ENCODE data around the gene ADGRV1.

The ADGRV1 gene, protein sequence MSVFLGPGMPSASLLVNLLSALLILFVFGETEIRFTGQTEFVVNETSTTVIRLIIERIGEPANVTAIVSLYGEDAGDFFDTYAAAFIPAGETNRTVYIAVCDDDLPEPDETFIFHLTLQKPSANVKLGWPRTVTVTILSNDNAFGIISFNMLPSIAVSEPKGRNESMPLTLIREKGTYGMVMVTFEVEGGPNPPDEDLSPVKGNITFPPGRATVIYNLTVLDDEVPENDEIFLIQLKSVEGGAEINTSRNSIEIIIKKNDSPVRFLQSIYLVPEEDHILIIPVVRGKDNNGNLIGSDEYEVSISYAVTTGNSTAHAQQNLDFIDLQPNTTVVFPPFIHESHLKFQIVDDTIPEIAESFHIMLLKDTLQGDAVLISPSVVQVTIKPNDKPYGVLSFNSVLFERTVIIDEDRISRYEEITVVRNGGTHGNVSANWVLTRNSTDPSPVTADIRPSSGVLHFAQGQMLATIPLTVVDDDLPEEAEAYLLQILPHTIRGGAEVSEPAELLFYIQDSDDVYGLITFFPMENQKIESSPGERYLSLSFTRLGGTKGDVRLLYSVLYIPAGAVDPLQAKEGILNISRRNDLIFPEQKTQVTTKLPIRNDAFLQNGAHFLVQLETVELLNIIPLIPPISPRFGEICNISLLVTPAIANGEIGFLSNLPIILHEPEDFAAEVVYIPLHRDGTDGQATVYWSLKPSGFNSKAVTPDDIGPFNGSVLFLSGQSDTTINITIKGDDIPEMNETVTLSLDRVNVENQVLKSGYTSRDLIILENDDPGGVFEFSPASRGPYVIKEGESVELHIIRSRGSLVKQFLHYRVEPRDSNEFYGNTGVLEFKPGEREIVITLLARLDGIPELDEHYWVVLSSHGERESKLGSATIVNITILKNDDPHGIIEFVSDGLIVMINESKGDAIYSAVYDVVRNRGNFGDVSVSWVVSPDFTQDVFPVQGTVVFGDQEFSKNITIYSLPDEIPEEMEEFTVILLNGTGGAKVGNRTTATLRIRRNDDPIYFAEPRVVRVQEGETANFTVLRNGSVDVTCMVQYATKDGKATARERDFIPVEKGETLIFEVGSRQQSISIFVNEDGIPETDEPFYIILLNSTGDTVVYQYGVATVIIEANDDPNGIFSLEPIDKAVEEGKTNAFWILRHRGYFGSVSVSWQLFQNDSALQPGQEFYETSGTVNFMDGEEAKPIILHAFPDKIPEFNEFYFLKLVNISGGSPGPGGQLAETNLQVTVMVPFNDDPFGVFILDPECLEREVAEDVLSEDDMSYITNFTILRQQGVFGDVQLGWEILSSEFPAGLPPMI (N-terminal part only)
- total RNA-seq: 0.94 reads per million

GRCh38 chr5:90558344-90559192 lies at the start of gene ADGRV1:
TSS of gene ADGRV1 (plus strand) at chr5:90558797. CDS start at chr5:90558896, 99 bp downstream.
- DNase-seq: no peak

GRCh38 chr5:90510438-90510837 lies 48.2 kb upstream of the ADGRV1 start:
- no peak for DNase-seq

GRCh38 chr5:90514520-90514919 lies 44.1 kb upstream of the ADGRV1 start:
- DNase-seq: no peak

- no peak for DNase-seq
Observed at GRCh38 chr5:90518661-90519060, 39.9 kb upstream of the ADGRV1 start.

DNA sequence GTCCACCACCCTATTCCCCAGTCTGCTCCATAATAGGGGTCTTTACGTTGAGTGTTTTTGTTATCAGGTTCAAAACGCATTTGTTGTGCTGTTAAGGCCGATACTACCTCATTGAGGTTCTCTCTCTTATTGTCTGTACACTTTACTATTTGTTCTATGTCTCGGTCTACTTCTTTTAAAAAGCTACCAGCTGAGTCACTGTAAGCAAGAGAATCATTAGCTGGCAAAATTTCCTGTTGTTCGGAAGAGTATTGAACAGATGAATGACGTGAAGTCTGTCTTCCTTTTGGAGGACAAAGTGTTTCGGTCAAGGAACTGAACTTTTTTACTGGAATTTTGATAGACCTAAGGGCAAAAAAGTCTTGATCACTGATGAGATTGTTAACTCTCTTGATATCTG lies 39.5 kb upstream of the ADGRV1 start:
- DNase-seq: no peak

DNA sequence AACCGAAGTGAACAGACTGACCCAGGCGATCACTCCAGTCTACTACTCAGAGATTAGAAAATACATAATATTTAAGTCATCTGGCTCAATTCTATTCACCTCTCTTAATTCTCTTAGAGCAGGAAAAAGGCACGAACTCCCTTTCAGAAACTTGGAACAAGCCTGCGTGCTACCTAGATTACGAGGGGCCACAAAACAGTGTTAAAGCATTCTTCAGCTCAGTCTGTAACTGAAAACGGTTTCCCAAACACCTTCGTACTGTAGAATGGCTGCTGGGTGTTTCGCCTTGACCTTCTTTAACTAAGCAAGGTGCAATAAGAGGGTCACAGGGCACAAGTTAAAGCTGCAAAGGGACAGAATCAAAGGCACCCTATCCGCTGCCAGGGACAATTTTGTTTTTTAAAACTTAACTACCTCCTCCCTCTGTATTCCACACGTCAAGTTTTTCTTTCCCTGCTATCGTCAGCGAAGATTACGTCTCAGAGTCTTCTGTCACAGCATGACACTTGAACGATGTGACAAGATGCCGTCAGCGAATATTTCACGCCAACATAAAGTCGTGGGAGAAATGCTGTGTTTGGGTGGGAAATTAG lies 29.9 kb upstream of the ADGRV1 start:
- DNase-seq: peak; percentile 17

DNA sequence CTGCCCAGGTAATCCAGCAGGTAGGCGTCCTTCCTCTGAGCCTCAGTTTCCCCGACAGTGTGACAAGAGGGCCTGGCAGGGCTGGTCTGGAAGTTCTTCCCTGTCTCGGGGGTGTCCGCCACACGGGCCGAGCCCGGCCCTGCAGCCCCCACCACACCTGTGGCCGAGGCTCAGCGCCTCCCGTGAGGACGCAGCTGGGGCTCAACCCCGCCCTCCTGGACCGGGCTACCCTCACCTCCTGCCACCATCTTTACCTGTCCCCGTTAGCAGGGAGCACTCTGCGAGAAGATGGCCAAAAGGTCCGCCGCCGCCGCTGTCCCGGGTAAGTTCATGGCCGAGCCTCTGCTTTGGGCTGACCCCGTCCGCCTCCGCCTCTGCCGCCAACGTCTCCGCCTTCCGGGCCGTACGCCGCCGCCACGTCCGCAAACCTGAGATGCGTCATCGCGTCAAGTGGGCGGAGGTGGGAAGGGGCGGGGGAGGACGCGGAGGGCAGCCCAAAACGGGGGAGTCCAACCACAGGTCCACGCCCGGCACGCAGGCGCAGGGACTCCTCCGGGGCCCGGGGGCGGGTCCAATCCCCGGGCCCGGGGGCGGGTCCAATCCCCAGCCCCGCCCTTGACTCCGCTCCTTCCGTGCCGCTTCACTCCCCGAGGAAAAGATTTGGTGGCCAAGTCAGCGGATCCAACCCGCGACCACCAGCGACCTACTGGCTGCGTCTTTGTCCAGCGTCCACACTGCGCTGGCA lies 29.2 kb upstream of the ADGRV1 start, which contains the start of gene LYSMD3:
Gene LYSMD3 (minus strand): TSS at position 391 of the 745 bp plus-strand sequence. CDS start 4,295 bp downstream, outside the sequence.
- DNase-seq: peak; percentile 97

GRCh38 chr5:90529939-90530677 lies 28.5 kb upstream of the ADGRV1 start:
- DNase-seq: peak; percentile 43

DNA sequence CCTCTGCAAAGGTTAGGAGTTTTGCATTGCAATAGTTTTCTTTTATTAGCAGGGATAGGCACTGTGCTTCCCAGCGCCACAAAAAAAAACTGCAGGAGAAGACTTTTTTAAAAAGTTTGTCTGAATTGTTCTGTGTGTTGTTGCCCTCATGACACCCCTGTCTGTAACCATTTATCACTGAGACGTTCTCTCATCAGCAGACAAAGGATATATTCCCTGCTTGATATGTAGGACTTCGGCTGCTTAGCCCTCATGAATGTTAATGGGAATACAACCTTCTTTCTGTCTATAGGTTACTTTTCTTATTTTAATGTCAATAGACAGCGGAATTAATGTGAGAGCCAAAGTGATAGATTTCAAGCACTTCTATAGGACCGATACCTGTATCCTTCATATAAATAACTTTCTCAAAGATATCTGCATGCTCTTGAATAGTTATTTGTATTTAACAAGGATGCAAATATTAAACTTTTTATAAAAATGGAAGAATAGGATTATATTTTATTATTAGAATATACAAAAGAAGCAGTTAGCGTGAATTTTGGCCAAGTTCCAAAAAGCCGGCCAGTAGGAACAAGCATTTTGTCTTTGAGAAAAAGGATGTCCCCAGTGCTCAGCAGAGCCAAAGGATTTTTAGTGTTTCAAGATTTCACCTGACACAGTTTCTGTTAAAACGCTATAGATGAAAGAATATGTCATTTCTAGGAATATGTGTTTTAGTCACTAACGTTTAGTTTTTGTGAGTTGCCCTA lies 27.7 kb upstream of the ADGRV1 start:
- no peak for DNase-seq

DNA sequence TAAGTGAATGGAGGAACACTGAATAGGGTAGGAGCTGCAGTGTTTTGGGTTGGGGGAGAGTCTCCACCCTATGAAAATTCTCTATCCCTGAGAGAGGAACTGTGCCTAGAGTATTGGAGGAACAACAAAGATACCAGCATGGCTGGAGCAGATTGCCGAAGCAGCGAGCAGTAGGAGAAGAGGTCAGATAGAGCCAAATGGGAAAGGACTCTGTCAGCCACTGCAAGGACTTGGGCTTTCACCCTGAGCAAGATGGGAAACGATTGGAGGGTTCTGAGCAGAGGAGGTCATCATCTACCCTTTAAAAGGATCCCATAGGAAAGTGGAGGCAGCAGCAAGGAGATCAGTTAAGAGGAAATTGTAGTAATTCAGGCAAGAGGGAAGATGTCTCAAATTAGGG lies 24.8 kb upstream of the ADGRV1 start:
- DNase-seq: no peak

- DNase-seq: no peak
Observed at GRCh38 chr5:90534922-90535321, 23.7 kb upstream of the ADGRV1 start.

DNA sequence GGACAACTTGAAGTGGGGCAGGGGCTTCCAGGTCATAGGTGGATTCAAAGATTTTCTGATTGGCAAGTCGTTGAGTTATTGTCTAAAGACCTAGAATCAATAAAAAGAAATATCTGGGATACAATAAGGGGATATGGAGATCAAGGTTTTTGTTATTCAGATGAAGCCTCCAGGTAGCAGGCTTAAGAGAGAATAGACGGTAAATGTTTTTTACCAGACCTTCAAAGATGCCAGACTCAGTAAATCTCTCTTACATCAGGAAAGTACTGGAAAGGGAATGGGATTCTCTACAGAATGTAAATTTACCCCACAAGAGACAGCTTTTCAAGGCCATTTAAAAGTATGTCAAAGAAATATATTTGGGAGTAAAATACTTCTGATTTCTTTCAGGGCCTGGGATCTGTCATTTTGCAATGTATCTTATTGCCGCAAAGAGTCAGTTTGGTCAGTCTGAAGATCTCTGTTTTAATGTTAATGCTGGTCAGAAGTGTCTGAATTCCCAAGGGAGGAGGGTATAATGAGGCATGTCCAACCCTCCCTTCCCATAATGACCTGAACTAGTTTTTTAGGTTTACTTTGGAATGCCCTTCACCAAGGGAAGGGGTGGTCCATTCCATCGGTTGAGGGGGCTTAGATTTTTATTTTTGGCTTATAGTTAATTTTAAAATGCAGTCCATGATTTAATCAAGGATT lies 15.6 kb upstream of the ADGRV1 start:
- DNase-seq: no peak

GRCh38 chr5:90545511-90545910 lies 13.1 kb upstream of the ADGRV1 start:
- DNase-seq: no peak

- no peak for DNase-seq
Observed at GRCh38 chr5:90546216-90546837, 12.3 kb upstream of the ADGRV1 start.

DNA sequence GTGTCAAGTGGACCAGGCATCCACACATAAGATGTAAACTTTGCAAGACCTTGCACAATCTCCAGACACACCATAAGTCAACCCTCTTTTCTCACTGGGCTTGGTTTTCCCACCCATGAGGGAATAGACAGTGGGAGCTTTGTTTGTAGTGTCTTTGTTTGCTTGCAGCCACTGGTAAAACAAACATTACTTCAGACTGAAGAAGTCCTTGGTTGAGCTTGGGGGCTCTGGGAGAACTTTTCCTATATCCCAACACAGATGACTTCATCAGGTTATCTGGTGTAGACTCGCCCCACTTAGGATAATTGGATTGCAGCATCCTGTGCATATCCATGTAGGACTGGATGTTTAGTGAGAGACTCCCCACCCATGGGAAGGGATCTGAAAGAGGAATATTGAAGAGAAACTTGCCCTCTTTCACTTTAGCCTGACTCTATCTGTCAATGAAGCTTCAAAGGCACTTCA lies 11.5 kb upstream of the ADGRV1 start:
- no peak for DNase-seq

GRCh38 chr5:90548069-90548593 lies 10.5 kb upstream of the ADGRV1 start:
- DNase-seq: no peak

DNA sequence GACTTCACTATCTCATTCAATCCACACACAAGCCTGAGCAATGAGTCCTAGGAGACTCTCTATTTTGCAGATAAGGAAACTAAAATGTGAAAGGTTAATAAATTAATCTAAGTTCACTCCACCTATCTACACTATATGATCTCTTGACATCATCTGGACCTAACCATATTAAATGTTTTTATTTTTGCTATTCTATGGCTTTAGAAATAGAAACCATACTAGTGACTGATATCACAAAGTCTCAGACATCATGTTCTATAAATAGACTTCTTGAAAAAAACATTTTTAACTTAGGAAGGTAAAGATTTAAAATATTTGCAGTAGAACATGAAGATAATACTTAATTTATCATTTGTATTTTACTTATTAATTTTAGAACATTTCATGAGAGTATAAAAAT lies 9.4 kb upstream of the ADGRV1 start:
- DNase-seq: no peak

Data from effector CD4-positive, alpha-beta T cell (primary cell).